HepG2 (cell line): ENCODE results near the gene BSND. TPM values are rescaled to one million over a fixed set of nuclear protein-coding genes. Genes with fewer than 3 reads are reported as not detected.

ENCODE experiments used
- DR1 ChIP-seq: sonication (generic); formaldehyde crosslinking; IDR thresholded peaks from 2 replicates; pipeline ENCODE4 v1.8.0; 2021; ENCODE audit warnings: mild to moderate bottlenecking, missing genetic modification reagents, inconsistent platforms
- GATAD1 ChIP-seq: IDR thresholded peaks from 2 replicates; pipeline ENCODE4 v1.6.1; 2016; ENCODE audit warnings: missing genetic modification reagents, missing compliant biosample characterization
- GFI1 ChIP-seq: sonication (generic); formaldehyde crosslinking; IDR thresholded peaks from 2 replicates; pipeline ENCODE4 v1.5.0; 2020; ENCODE audit warnings: missing genetic modification reagents, mild to moderate bottlenecking, borderline replicate concordance
- HDAC1 ChIP-seq: sonication (generic); formaldehyde crosslinking; IDR thresholded peaks from 2 replicates; pipeline ENCODE4 v1.5.1; 2020; ENCODE audit warnings: mild to moderate bottlenecking, missing genetic modification reagents
- HHEX ChIP-seq: IDR thresholded peaks from 2 replicates; pipeline ENCODE4 v1.6.1; 2016; ENCODE audit warnings: control low read depth
- IRF2 ChIP-seq: IDR thresholded peaks from 2 replicates; pipeline ENCODE4 v1.6.1; 2018; ENCODE audit warnings: missing genetic modification reagents, missing compliant biosample characterization
- MED8 ChIP-seq: sonication (generic); formaldehyde crosslinking; IDR thresholded peaks from 2 replicates; pipeline ENCODE4 v1.8.1; 2023; ENCODE audit warnings: mild to moderate bottlenecking, missing genetic modification reagents; ENCODE audit not compliant: insufficient replicate concordance
- MIER3 ChIP-seq: IDR thresholded peaks from 2 replicates; pipeline ENCODE4 v1.6.1; 2016; ENCODE audit warnings: missing compliant biosample characterization, borderline replicate concordance
- MYPOP ChIP-seq: sonication (generic); formaldehyde crosslinking; IDR thresholded peaks from 2 replicates; pipeline ENCODE4 v1.8.1; 2023; ENCODE audit warnings: mild to moderate bottlenecking, moderate library complexity, missing genetic modification reagents
- SNAPC2 ChIP-seq: sonication (generic); formaldehyde crosslinking; IDR thresholded peaks from 2 replicates; pipeline ENCODE4 v1.8.1; 2022; ENCODE audit warnings: mild to moderate bottlenecking, missing genetic modification reagents
- STAG1 ChIP-seq: sonication (generic); formaldehyde crosslinking; IDR thresholded peaks from 2 replicates; pipeline ENCODE4 v1.4.0; 2020; ENCODE audit warnings: missing genetic modification reagents
- TCF7L2 ChIP-seq: IDR thresholded peaks from 2 replicates; pipeline ENCODE4 v1.6.1; 2011; ENCODE audit warnings: mild to moderate bottlenecking, low read depth, low read length, moderate library complexity
- TOPORS ChIP-seq: sonication (generic); formaldehyde crosslinking; IDR thresholded peaks from 2 replicates; pipeline ENCODE4 v1.8.0; 2023; ENCODE audit warnings: mild to moderate bottlenecking, missing genetic modification reagents
- ZBTB3 ChIP-seq: sonication (generic); formaldehyde crosslinking; IDR thresholded peaks from 2 replicates; pipeline ENCODE4 v1.4.0; 2020; ENCODE audit warnings: low read depth, mild to moderate bottlenecking, moderate library complexity, missing genetic modification reagents, borderline replicate concordance
- ZBTB46 ChIP-seq: sonication (generic); formaldehyde crosslinking; IDR thresholded peaks from 2 replicates; pipeline ENCODE4 v1.4.0; 2020; ENCODE audit warnings: mild to moderate bottlenecking, missing genetic modification reagents, borderline replicate concordance
- ZMYM2 ChIP-seq: sonication (generic); formaldehyde crosslinking; IDR thresholded peaks from 2 replicates; pipeline ENCODE4 v1.8.0; 2022; ENCODE audit warnings: mild to moderate bottlenecking, missing genetic modification reagents
- ZNF580 ChIP-seq: IDR thresholded peaks from 2 replicates; pipeline ENCODE4 v1.6.1; 2016; ENCODE audit warnings: low read depth, borderline replicate concordance
- ZNF589 ChIP-seq: sonication (generic); formaldehyde crosslinking; conservative IDR thresholded peaks from 2 replicates; pipeline ENCODE4 v1.8.0; 2022; ENCODE audit warnings: mild to moderate bottlenecking, moderate library complexity, missing genetic modification reagents
- ZNF784 ChIP-seq: sonication (generic); formaldehyde crosslinking; IDR thresholded peaks from 2 replicates; pipeline ENCODE4 v1.5.1; 2020; ENCODE audit warnings: missing genetic modification reagents, mild to moderate bottlenecking, borderline replicate concordance
- ZNF891 ChIP-seq: sonication (generic); formaldehyde crosslinking; IDR thresholded peaks from 2 replicates; pipeline ENCODE4 v1.5.0; 2020; ENCODE audit warnings: mild to moderate bottlenecking, missing genetic modification reagents
- polyA plus RNA-seq, 8 experiments: library from polyadenylated mRNA; depleted of rRNA in 3 of 8; stranded (reverse) in 7 of 8; unstranded in 1 of 8; fragments of >200 nt; fragmentation: Illumina TruSeq in 4 of 8; extraction: Trizol in 4 of 8; gene quantifications; 2 replicates each; pipeline versions ENCODE4 v1.2.1 to v1.2.3, GENCODE V29; 2011 to 2016; ENCODE audit warnings: low read depth in 4 of 8, missing spikeins in 1 of 8, mixed read lengths in 1 of 8; ENCODE audit not compliant: insufficient read depth in 1 of 8
- total RNA-seq, 5 experiments: library from RNA; depleted of rRNA; stranded (reverse); fragments of >200 nt; fragmentation: Illumina TruSeq; extraction: Trizol; gene quantifications; 2 replicates each; pipeline ENCODE4 v1.2.3, GENCODE V29; 2016; ENCODE audit warnings: low read depth in 1 of 5
- TF ChIP-seq, protein P1 (sequence below): fragments of 450-650 bp; IDR thresholded peaks from 2 replicates; pipeline ENCODE4 v1.6.1; 2016

Gene BSND
- total and polyA plus RNA-seq, 2 of the 13 experiments (the other 11 are each of a cell fraction or from before 2014, with no cell fraction given), result not detected

DNA sequence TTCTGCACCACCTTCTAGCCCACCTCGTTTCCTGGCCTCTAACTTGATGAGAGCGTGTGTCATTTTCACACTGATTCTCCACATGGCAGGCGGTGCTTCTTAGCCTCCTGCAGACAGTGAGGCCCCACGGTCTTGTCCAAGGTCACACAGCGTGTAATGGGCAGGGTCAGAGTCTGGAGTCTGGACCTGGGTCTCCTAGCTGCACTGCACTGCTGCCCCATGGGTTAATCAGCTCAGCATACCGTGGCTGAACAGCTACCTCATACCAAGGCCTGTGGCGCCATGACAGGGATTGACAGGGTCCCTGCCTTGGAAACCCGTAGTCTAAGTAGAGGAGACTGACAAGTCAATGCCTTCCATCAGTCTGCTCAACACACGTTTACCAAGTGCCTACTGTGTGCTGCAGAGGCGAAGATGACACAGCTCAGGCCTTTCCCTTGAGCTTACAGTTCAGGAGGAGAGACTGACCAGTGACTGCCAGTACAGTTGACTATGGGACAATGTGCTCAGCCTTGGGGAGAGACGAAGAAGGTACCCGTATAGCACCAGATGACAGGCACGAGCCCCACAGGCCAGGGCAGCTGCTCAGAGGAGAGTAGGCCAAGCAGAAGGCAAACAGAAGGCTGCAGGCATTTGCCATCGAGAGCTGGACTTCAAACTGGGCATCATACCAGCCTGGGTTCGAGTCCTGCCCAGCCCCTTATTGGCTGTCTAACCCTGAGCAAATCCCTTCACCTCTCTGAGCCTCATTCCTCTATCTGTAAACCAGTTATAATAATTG lies 46.1 kb downstream of the BSND start (continued):
- TF ChIP-seq ZNF784 (CRISPR knock-in tag), result no peak
- TF ChIP-seq GATAD1 (CRISPR knock-in tag), result 0 out of 2 replicates have a peak, but pooled peaks have one; percentile 16
- no peak for TF ChIP-seq TOPORS (CRISPR knock-in tag)
- TF ChIP-seq ZNF891 (CRISPR knock-in tag), result no peak
- TF ChIP-seq, protein P1, sequence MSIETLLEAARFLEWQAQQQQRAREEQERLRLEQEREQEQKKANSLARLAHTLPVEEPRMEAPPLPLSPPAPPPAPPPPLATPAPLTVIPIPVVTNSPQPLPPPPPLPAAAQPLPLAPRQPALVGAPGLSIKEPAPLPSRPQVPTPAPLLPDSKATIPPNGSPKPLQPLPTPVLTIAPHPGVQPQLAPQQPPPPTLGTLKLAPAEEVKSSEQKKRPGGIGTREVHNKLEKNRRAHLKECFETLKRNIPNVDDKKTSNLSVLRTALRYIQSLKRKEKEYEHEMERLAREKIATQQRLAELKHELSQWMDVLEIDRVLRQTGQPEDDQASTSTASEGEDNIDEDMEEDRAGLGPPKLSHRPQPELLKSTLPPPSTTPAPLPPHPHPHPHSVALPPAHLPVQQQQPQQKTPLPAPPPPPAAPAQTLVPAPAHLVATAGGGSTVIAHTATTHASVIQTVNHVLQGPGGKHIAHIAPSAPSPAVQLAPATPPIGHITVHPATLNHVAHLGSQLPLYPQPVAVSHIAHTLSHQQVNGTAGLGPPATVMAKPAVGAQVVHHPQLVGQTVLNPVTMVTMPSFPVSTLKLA, result no peak
- TF ChIP-seq ZNF589 (CRISPR knock-in tag), result no peak
- no peak for TF ChIP-seq HHEX
- TF ChIP-seq GFI1 (CRISPR knock-in tag), result no peak
- TF ChIP-seq TCF7L2, result no peak
- TF ChIP-seq DR1 (CRISPR knock-in tag), result no peak
- TF ChIP-seq MIER3 (CRISPR knock-in tag), result no peak
- no peak for TF ChIP-seq MED8
- 0 out of 2 replicates have a peak, but pooled peaks have one; percentile 28 for TF ChIP-seq ZNF580 (CRISPR knock-in tag)
- TF ChIP-seq ZMYM2 (CRISPR knock-in tag), result peak; percentile 67; the same call in 1 of the 2 replicates
- TF ChIP-seq MYPOP (CRISPR knock-in tag), result no peak
- no peak for TF ChIP-seq IRF2 (CRISPR knock-in tag)
- TF ChIP-seq SNAPC2 (CRISPR knock-in tag), result no peak
- no peak for TF ChIP-seq ZBTB46 (CRISPR knock-in tag)
- peak; percentile 54; the same call in 1 of the 2 replicates for TF ChIP-seq HDAC1 (CRISPR knock-in tag)
- TF ChIP-seq STAG1 (CRISPR knock-in tag), result no peak
- no peak for TF ChIP-seq ZBTB3 (CRISPR knock-in tag)
